ENCODE results near the gene EZH1.

EZH1 gene

DNA sequence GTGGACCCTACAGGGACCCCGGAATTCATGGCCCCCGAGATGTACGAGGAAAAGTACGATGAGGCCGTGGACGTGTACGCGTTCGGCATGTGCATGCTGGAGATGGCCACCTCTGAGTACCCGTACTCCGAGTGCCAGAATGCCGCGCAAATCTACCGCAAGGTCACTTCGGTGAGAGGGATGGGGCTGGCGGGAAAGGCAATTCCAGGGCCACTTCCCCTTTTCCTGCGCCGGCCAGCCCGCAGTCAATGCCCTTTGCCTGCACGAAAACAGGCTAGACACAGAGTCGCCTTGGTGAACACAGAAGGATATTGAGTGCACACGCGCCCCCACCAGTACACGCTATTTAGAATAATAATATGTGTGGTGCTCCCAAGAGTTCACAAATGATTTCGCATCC, 39.6 kb upstream of the EZH1 start:
- H3K4me1 Mint-ChIP-seq = peaks cover 31% of the 10 kb centered on the region
- DNase-seq = no peak
- H3K36me3 Mint-ChIP-seq (ENCODE audit: low read depth) = no peaks in the 10 kb centered on the region
- H3K27me3 Mint-ChIP-seq (ENCODE audit: low read depth, poor library complexity) = peaks cover 72% of the 10 kb centered on the region
- no peaks in the 10 kb centered on the region for H3K9me3 Mint-ChIP-seq
- no peak overlapping the region for H3K4me3 Mint-ChIP-seq
- TF ChIP-seq, protein P1, sequence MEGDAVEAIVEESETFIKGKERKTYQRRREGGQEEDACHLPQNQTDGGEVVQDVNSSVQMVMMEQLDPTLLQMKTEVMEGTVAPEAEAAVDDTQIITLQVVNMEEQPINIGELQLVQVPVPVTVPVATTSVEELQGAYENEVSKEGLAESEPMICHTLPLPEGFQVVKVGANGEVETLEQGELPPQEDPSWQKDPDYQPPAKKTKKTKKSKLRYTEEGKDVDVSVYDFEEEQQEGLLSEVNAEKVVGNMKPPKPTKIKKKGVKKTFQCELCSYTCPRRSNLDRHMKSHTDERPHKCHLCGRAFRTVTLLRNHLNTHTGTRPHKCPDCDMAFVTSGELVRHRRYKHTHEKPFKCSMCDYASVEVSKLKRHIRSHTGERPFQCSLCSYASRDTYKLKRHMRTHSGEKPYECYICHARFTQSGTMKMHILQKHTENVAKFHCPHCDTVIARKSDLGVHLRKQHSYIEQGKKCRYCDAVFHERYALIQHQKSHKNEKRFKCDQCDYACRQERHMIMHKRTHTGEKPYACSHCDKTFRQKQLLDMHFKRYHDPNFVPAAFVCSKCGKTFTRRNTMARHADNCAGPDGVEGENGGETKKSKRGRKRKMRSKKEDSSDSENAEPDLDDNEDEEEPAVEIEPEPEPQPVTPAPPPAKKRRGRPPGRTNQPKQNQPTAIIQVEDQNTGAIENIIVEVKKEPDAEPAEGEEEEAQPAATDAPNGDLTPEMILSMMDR (IDR thresholded peaks at IDR 0.05) = no peak
- no peak overlapping the region for H3K27ac Mint-ChIP-seq

DNA sequence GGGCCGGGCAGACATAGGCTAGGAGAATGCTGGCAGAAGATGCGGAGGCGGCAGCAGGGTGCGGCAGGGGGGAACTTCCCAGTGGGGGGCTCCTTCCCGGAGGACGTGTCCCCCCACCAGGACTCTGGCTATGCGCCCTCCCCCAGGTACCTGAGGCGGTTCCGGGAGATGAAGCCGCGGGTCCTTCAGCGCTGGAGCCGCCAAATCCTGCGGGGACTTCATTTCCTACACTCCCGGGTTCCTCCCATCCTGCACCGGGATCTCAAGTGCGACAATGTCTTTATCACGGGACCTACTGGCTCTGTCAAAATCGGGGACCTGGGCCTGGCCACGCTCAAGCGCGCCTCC, 38.9 kb upstream of the EZH1 start:
- Mint-ChIP-seq H3K4me3 (no peak overlapping the region), H3K36me3 (ENCODE audit: low read depth) (no peaks in the 10 kb centered on the region), H3K27ac (no peak overlapping the region), H3K27me3 (ENCODE audit: low read depth, poor library complexity) (peaks cover 72% of the 10 kb centered on the region), H3K4me1 (peaks cover 34% of the 10 kb centered on the region), H3K9me3 (no peaks in the 10 kb centered on the region)
- no peak for DNase-seq
- TF ChIP-seq, protein P1 (IDR thresholded peaks at IDR 0.05) = no peak

DNA sequence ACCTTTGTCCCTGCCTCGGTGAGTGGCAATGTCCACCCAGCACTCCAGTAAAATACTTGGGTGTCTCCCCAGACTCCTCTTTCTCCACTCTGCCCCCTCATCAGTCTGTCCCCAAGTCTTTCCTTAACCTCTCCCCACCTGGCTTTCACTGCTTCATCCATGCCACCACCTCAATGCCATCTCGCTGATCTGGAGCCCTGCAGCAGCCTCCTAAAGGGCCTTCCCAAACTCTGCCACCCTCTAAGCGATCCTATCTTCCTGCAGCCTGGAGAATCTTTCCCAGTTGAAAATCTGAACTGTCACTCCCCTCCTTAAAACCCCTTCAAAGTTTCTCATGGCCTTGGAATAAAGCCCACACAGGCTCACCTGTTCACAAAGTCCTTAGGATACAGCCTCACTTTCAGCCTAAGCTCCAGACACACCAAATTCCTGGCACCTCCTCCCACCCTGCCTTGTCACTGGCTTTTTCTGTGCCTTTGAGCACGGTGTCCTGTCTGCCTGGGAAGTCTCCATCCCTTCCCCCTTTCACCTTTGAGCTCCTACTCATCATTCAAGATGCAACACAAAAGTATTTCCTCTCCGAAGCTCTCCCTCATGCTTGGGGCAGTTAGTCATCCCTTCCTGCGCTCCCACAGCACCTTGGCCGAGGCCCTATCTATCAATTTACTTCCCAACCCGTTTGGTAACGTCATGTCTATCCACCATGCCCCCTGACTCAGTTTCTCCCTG, 38.4 kb upstream of the EZH1 start:
- Mint-ChIP-seq H3K36me3 (ENCODE audit: low read depth) (no peaks in the 10 kb centered on the region), H3K4me1 (peaks cover 34% of the 10 kb centered on the region), H3K9me3 (no peaks in the 10 kb centered on the region), H3K27ac (no peak overlapping the region), H3K4me3 (peak overlapping the region; percentile 32), H3K27me3 (ENCODE audit: low read depth, poor library complexity) (peaks cover 68% of the 10 kb centered on the region)
- TF ChIP-seq, protein P1 (IDR thresholded peaks at IDR 0.05) = no peak
- no peak for DNase-seq

DNA sequence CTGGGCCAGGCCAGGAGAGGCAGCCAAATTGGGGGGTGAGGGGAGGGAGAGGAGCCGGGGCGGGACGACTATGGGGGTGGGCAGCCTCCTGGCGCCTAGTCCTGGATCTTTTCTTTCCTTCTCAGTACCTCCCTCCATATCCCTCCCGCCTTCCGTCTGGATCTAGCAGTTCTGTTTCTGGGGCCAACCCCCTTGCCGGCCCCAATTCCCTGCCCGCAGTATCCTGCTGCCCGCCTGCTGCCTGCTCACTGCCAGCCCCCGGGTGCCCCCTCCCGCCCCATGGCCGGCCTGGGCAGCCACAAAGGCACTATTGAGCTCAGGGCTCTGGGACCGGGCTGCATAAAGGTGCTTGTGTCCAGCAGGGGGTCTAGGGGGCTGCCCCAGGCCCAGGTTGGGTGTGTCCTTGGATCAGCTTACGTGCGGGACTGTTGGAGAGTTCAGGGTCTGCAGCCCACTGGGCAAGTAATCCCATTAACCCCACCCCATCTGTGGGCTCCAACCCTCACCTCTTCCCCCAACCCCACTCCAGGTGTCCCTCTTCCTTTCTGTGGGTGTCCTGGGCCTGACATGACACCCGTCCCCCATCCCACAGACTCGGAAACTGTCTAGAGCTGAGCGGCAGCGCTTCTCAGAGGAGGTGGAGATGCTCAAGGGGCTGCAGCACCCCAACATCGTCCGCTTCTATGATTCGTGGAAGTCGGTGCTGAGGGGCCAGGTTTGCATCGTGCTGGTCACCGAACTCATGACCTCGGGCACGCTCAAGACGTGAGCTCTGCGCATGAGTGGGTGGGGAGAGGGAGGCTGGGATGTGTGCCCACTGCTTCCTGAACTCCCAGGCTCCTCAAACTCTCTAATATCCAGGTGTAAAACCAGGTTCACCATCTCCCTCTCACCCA, 37.6 kb upstream of the EZH1 start:
- Mint-ChIP-seq H3K9me3 (no peaks in the 10 kb centered on the region), H3K4me1 (peaks cover 34% of the 10 kb centered on the region), H3K27me3 (ENCODE audit: low read depth, poor library complexity) (peaks cover 60% of the 10 kb centered on the region), H3K36me3 (ENCODE audit: low read depth) (no peaks in the 10 kb centered on the region), H3K27ac (no peak overlapping the region), H3K4me3 (peak overlapping the region; percentile 3)
- TF ChIP-seq, protein P1 (IDR thresholded peaks at IDR 0.05) = no peak
- no peak for DNase-seq

DNA sequence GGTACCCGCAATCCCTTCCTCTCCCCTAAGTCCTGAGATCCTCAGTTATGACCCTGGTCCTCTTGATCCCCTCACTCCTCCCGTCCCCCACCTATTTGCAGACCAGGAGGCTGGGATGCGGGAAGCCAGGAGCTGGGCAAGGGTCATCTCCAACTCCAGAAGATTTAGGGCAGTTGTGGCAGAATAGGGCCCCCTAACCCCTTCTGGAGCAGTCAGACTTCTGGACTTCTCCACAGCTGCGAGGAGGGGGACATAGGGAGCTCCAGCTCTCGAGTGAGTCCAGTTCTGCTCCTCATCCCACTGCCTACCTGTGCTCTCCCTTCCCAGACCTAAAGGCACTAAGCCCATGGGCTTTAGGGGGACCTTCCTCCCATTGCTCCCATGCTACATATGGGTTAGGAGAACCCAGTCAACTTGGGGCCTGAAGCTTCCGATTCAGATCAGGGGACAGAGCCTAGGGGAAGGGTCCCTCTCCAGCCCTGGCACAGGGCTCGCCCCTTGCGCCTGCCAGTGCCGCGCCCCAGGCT, 36.9 kb upstream of the EZH1 start:
- DNase-seq = no peak
- peak overlapping the region; percentile 78 for H3K4me3 Mint-ChIP-seq
- H3K9me3 Mint-ChIP-seq = no peaks in the 10 kb centered on the region
- H3K4me1 Mint-ChIP-seq = peaks cover 34% of the 10 kb centered on the region
- TF ChIP-seq, protein P1 (IDR thresholded peaks at IDR 0.05) = no peak
- no peaks in the 10 kb centered on the region for H3K36me3 Mint-ChIP-seq (ENCODE audit: low read depth)
- H3K27me3 Mint-ChIP-seq (ENCODE audit: low read depth, poor library complexity) = peaks cover 53% of the 10 kb centered on the region
- no peak overlapping the region for H3K27ac Mint-ChIP-seq
